H9 (cell line): ENCODE data around the gene HPD. TPM values are rescaled to one million over a fixed set of nuclear protein-coding genes. Genes with fewer than 3 reads are reported as not detected.

Experiments used
- DNase-seq: peaks from one replicate; pipeline ENCODE4 v3.0.0-alpha.2; 2017
- H2AFZ ChIP-seq: one replicate; pipeline ENCODE4 v1.6.1; 2013; ENCODE audit warnings: mild to moderate bottlenecking, low read length, control low read depth, moderate library complexity
- H2AK5ac ChIP-seq: 2 replicates; pipeline ENCODE4 v1.6.1; 2013; ENCODE audit warnings: low read length, control low read depth, mixed read lengths; ENCODE audit not compliant: insufficient read length
- H2BK120ac ChIP-seq: one replicate; pipeline ENCODE4 v1.6.1; 2013; ENCODE audit warnings: low read depth, mild to moderate bottlenecking, low read length, control low read depth, inconsistent platforms; ENCODE audit not compliant: poor library complexity, severe bottlenecking
- H2BK12ac ChIP-seq: 2 replicates; pipeline ENCODE4 v1.6.1; 2013; ENCODE audit warnings: low read length, control low read depth, mixed read lengths, low read depth; ENCODE audit not compliant: insufficient read length
- H2BK15ac ChIP-seq: 2 replicates; pipeline ENCODE4 v1.6.1; 2013; ENCODE audit warnings: low read depth, low read length, control low read depth
- H2BK20ac ChIP-seq: one replicate; pipeline ENCODE4 v1.6.1; 2013; ENCODE audit warnings: low read depth, mild to moderate bottlenecking, low read length, control low read depth, inconsistent platforms; ENCODE audit not compliant: poor library complexity, severe bottlenecking
- H2BK5ac ChIP-seq: 2 replicates; pipeline ENCODE4 v1.6.1; 2013; ENCODE audit warnings: low read length, control low read depth, mixed read lengths; ENCODE audit not compliant: insufficient read length
- H3K14ac ChIP-seq: 2 replicates; pipeline ENCODE4 v1.6.1; 2013; ENCODE audit warnings: low read length, control low read depth; ENCODE audit not compliant: insufficient read depth
- H3K18ac ChIP-seq: 2 replicates; pipeline ENCODE4 v1.6.1; 2013; ENCODE audit warnings: low read depth, mild to moderate bottlenecking, mixed read lengths, low read length, control low read depth; ENCODE audit not compliant: insufficient read length
- H3K23ac ChIP-seq: 2 replicates; pipeline ENCODE4 v1.6.1; 2013; ENCODE audit warnings: low read length, control low read depth, mixed read lengths, low read depth; ENCODE audit not compliant: insufficient read length
- H3K23me2 ChIP-seq: 2 replicates; pipeline ENCODE4 v1.6.1; 2013; ENCODE audit warnings: low read depth, mild to moderate bottlenecking, mixed read lengths, low read length, control low read depth; ENCODE audit not compliant: insufficient read length, poor library complexity, severe bottlenecking
- H3K27ac ChIP-seq: 2 replicates; pipeline ENCODE4 v1.5.1; 2013; ENCODE audit warnings: low read length, control low read depth, mixed read lengths, low read depth; ENCODE audit not compliant: insufficient read length
- H3K27me3 ChIP-seq: 2 replicates; pipeline ENCODE4 v1.6.1; 2013; ENCODE audit warnings: low read length, control low read depth, inconsistent platforms; ENCODE audit not compliant: insufficient read depth
- H3K4ac ChIP-seq: 2 replicates; pipeline ENCODE4 v1.6.1; 2013; ENCODE audit warnings: low read depth, mild to moderate bottlenecking, control low read depth, inconsistent platforms, low read length, moderate library complexity
- H3K4me1 ChIP-seq: 2 replicates; pipeline ENCODE4 v1.6.1; 2013; ENCODE audit warnings: low read length, control low read depth, inconsistent platforms; ENCODE audit not compliant: insufficient read depth
- H3K4me2 ChIP-seq: 2 replicates; pipeline ENCODE4 v1.6.1; 2013; ENCODE audit warnings: low read length, control low read depth, mixed read lengths; ENCODE audit not compliant: insufficient read length, insufficient read depth
- H3K56ac ChIP-seq: 2 replicates; pipeline ENCODE4 v1.6.1; 2013; ENCODE audit warnings: low read depth, mild to moderate bottlenecking, mixed read lengths, low read length, control low read depth; ENCODE audit not compliant: insufficient read length
- H3K79me1 ChIP-seq: 2 replicates; pipeline ENCODE4 v1.6.1; 2013; ENCODE audit warnings: low read depth, mild to moderate bottlenecking, moderate library complexity, low read length, control low read depth, inconsistent platforms; ENCODE audit not compliant: insufficient read depth, poor library complexity, severe bottlenecking
- H3K79me2 ChIP-seq: 2 replicates; pipeline ENCODE4 v1.6.1; 2013; ENCODE audit warnings: low read length, control low read depth, inconsistent platforms; ENCODE audit not compliant: insufficient read depth
- H3K9ac ChIP-seq: 2 replicates; pipeline ENCODE4 v1.6.1; 2013; ENCODE audit warnings: low read length, control low read depth, mixed read lengths; ENCODE audit not compliant: insufficient read length; ENCODE audit errors: extremely low read depth
- H3K9me3 ChIP-seq: one replicate; pipeline ENCODE4 v1.6.1; 2013; ENCODE audit warnings: low read depth, low read length, inconsistent platforms; ENCODE audit not compliant: control insufficient read depth
- H3T11ph ChIP-seq: one replicate; pipeline ENCODE4 v1.6.1; 2013; ENCODE audit warnings: mild to moderate bottlenecking, low read length, control low read depth, inconsistent platforms
- H4K20me1 ChIP-seq: one replicate; pipeline ENCODE4 v1.6.1; 2013; ENCODE audit not compliant: control insufficient read depth, insufficient read length, insufficient read depth
- H4K5ac ChIP-seq: 2 replicates; pipeline ENCODE4 v1.6.1; 2013; ENCODE audit warnings: low read depth, mild to moderate bottlenecking, mixed read lengths, low read length, control low read depth; ENCODE audit not compliant: insufficient read length
- H4K8ac ChIP-seq: replicated peaks from 2 replicates; pipeline ENCODE4 v1.6.1; 2013; ENCODE audit warnings: low read length, control low read depth, mixed read lengths, low read depth; ENCODE audit not compliant: insufficient read length
- H4K91ac ChIP-seq: 2 replicates; pipeline ENCODE4 v1.6.1; 2013; ENCODE audit warnings: low read depth, mild to moderate bottlenecking, moderate library complexity, mixed read lengths, low read length, control low read depth; ENCODE audit not compliant: insufficient read length
- H3K27ac Mint-ChIP-seq, 3 experiments: 2 replicates in 2 of 3; 3 replicates in 1 of 3; pipeline ENCODE4 v1.8.0; 2020 to 2021; ENCODE audit warnings: mixed read lengths in 3 of 3, mild to moderate bottlenecking in 1 of 3, moderate library complexity in 1 of 3
- H3K27me3 Mint-ChIP-seq: 2 replicates; pipeline ENCODE4 v1.8.0; 2021; ENCODE audit warnings: low read depth, mild to moderate bottlenecking, moderate library complexity, mixed read lengths
- H3K36me3 Mint-ChIP-seq, 3 experiments: 2 replicates in 2 of 3; 3 replicates in 1 of 3; pipeline ENCODE4 v1.8.0; 2020 to 2021; ENCODE audit warnings: low read depth in 3 of 3, mixed read lengths in 3 of 3; ENCODE audit not compliant: insufficient read depth in 1 of 3
- H3K4me1 Mint-ChIP-seq, 2 experiments: 2 replicates each; pipeline ENCODE4 v1.8.0; 2020; ENCODE audit warnings: mixed read lengths in 2 of 2
- H3K4me3 Mint-ChIP-seq, 2 experiments: 2 replicates in 1 of 2; 3 replicates in 1 of 2; pipeline ENCODE4 v1.8.0; 2020 to 2021; ENCODE audit warnings: mild to moderate bottlenecking in 2 of 2, mixed read lengths in 2 of 2, moderate library complexity in 1 of 2
- H3K9me3 Mint-ChIP-seq, 2 experiments: 2 replicates in 1 of 2; 3 replicates in 1 of 2; pipeline ENCODE4 v1.8.0; 2020; ENCODE audit warnings: mild to moderate bottlenecking in 2 of 2, mixed read lengths in 2 of 2, moderate library complexity in 1 of 2
- WGBS: extraction: QIAGEN DNeasy Blood & Tissue Kit; methylation state at CpG from one replicate; pipeline ENCODE4 v1.1.7; 2013; ENCODE audit warnings: missing lambda C conversion rate, low lambda C conversion rate, mixed read lengths; ENCODE audit not compliant: insufficient read length; ENCODE audit errors: extremely low coverage; 5-methylcytosine and 5-hydroxymethylcytosine counted together
- total RNA-seq: library from RNA; stranded (reverse); gene quantifications from 2 replicates; pipeline ENCODE4 v1.2.1, GENCODE V29; 2021
- TF ChIP-seq, protein P1 (sequence below): fragments of 200-600 bp; sonication (generic); conservative IDR thresholded peaks from 3 replicates; pipeline ENCODE4 v1.8.0; 2021; ENCODE audit warnings: antibody characterized with exemption, mild to moderate bottlenecking

HPD gene
- total RNA-seq, 1 experiment from 2014 or later, result not detected

DNA sequence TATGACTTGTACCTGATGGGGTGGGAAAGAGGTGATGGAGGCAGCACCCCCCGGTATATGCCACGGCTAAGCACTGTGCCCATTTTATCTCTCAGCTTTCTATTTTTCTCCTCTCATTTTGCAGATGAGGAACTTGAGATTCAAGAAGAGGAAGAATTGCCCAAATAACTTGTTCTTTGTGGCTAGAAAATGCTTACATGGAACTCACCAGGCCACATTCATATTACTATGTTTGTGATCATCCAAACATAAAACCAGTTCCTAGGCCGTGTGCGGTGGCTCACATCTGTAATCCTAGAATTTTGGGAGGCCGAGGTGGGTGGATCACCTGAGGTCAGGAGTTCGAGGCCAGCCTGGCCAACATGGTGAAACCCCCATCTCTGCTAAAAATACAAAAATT is 15.4 kb upstream of the HPD start:
- no peak for DNase-seq
- no peak overlapping the region for H3T11ph ChIP-seq
- no peak overlapping the region for H4K5ac ChIP-seq
- Mint-ChIP-seq H3K27me3 (peaks cover 2% of the 10 kb centered on the region), H3K36me3 (no peaks in the 10 kb centered on the region), H3K4me1 (peaks cover 4% of the 10 kb centered on the region in 2 experiments; a peak in 3 of 4 replicates), H3K27ac (no peak overlapping the region; a peak in 1 of 7 replicates), H3K4me3 (no peak overlapping the region), H3K9me3 (no peaks in the 10 kb centered on the region; a peak in 1 of 5 replicates)
- TF ChIP-seq, protein P1, sequence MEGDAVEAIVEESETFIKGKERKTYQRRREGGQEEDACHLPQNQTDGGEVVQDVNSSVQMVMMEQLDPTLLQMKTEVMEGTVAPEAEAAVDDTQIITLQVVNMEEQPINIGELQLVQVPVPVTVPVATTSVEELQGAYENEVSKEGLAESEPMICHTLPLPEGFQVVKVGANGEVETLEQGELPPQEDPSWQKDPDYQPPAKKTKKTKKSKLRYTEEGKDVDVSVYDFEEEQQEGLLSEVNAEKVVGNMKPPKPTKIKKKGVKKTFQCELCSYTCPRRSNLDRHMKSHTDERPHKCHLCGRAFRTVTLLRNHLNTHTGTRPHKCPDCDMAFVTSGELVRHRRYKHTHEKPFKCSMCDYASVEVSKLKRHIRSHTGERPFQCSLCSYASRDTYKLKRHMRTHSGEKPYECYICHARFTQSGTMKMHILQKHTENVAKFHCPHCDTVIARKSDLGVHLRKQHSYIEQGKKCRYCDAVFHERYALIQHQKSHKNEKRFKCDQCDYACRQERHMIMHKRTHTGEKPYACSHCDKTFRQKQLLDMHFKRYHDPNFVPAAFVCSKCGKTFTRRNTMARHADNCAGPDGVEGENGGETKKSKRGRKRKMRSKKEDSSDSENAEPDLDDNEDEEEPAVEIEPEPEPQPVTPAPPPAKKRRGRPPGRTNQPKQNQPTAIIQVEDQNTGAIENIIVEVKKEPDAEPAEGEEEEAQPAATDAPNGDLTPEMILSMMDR, result no peak
- no peak overlapping the region for H4K91ac ChIP-seq
- no peak overlapping the region for H2AFZ ChIP-seq
- H3K18ac ChIP-seq, result no peak overlapping the region
- H3K4me2 ChIP-seq, result no peak overlapping the region
- no peak overlapping the region for H3K14ac ChIP-seq
- H3K4ac ChIP-seq, result no peak overlapping the region
- H3K79me2 ChIP-seq, result no peaks in the 10 kb centered on the region
- H3K79me1 ChIP-seq, result no peaks in the 10 kb centered on the region
- H2BK15ac ChIP-seq, result no peak overlapping the region
- H2BK120ac ChIP-seq, result no peak overlapping the region
- no peaks in the 10 kb centered on the region for H3K23me2 ChIP-seq
- H3K23ac ChIP-seq, result no peak overlapping the region
- H3K27me3 ChIP-seq, result no peaks in the 10 kb centered on the region
- WGBS, result no CpG with 5 or more reads among the region's 6 CpGs
- no peak overlapping the region for H4K8ac ChIP-seq
- no peaks in the 10 kb centered on the region for H3K4me1 ChIP-seq
- no peak overlapping the region for H2AK5ac ChIP-seq
- H3K9me3 ChIP-seq, result no peaks in the 10 kb centered on the region
- no peak overlapping the region for H2BK5ac ChIP-seq
- H3K56ac ChIP-seq, result no peak overlapping the region
- no peak overlapping the region for H2BK20ac ChIP-seq
- H4K20me1 ChIP-seq, result no peaks in the 10 kb centered on the region
- no peak overlapping the region for H3K27ac ChIP-seq
- H3K9ac ChIP-seq, result no peak overlapping the region
- H2BK12ac ChIP-seq, result no peak overlapping the region
